ENCODE measurements around the gene ITPKC. TPM values are rescaled to one million over a fixed set of nuclear protein-coding genes. Genes with fewer than 3 reads are reported as not detected.

Gene ITPKC
- total and polyA plus RNA-seq, 9 of the 15 experiments (the other 6 are each of a cell fraction or from before 2014, with no cell fraction given): 0.08 to 9.3 (median 5.8) TPM

DNA sequence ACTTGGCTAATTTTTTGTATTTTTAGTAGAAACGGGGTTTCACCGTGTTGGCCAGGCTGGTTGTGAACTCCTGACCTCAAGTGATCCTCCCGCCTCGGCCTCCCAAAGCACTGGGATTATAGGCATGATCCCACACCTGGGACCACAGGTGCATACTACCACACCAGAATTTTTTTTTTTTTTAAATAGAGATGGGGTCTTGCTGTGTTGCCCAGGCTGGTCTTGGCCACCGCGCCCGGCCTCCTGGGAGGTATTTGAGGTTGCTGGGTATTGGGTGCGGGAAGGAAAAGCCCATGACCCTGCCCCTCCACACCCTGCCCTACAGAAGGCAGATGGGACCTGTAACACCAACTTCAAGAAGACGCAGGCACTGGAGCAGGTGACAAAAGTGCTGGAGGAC, 19.7 kb downstream of the ITPKC start:
- intact Hi-C loops (cut with micrococcal nuclease): no loop called here
- 0 out of 2 replicates have a peak, but pooled peaks cover 3% of the 10 kb centered on the region for H4K20me1 ChIP-seq (replicated peaks; ENCODE audit: control insufficient read depth, insufficient read depth, low read length)
- no TSS peak for BruUV-seq (replicated peaks)
- in situ Hi-C loops (cut with MboI): no loop called here
- H3K9me1 ChIP-seq (ENCODE audit: control insufficient read depth, insufficient read depth, low read length): no peaks in the 10 kb centered on the region
- ATAC-seq (no peak), DNase-seq (ENCODE audit: extremely low read depth in 1 of 4, low spot score in 3 of 4) (no peak), FAIRE-seq (no peak)
- TF ChIP-seq U2AF1 (optimal IDR thresholded peaks at IDR 0.05; ENCODE audit: low read depth, low read length): no peak
- peak; percentile 29 for TF ChIP-seq ZNF121 (CRISPR knock-in tag; conservative IDR thresholded peaks at IDR 0.05)
- TF ChIP-seq CHD4 (IDR thresholded peaks at IDR 0.05; ENCODE audit: insufficient read depth, insufficient replicate concordance, low read depth, low read length, poor library complexity, severe bottlenecking): no peak
- TF ChIP-seq MAFG (tag; conservative IDR thresholded peaks at IDR 0.05): no peak
- TF ChIP-seq ZFX (CRISPR knock-in tag; IDR thresholded peaks at IDR 0.05): no peak
- TF ChIP-seq SRSF3 (IDR thresholded peaks at IDR 0.05; ENCODE audit: insufficient read depth, low read length): no peak
- no peak for TF ChIP-seq THRAP3 (IDR thresholded peaks at IDR 0.05; ENCODE audit: borderline replicate concordance)
- no peaks in the 10 kb centered on the region for H3K9me3 ChIP-seq (replicated peaks; ENCODE audit: control insufficient read depth, insufficient read depth, low read depth, low read length)
- POLR2A ChIA-PET: interaction anchor here (1.2 to 2.0 kb wide), 2 partner anchors 13 to 14 kb away, joined by 4 to 11 read pairs; partner anchors contain the start of genes ACTMAP and SNRPA
- CTCF ChIA-PET (ENCODE audit: low intra/inter-chr PET ratio): no interaction called here
- 87% methylated on average over 9 of the region's 9 CpGs for WGBS (ENCODE audit: insufficient coverage, low coverage, missing lambda C conversion rate)
- no peak overlapping the region for H3K4me2 ChIP-seq (ENCODE audit: insufficient read depth, low read length)
- no peak overlapping the region for H2AFZ ChIP-seq (ENCODE audit: low read depth, low read length)
- H3K79me2 ChIP-seq (ENCODE audit: control insufficient read depth, insufficient read depth, low read length): no peaks in the 10 kb centered on the region
- H3K9ac ChIP-seq (ENCODE audit: insufficient read depth in 1 of 2, low read depth in 2 of 2, low read length in 2 of 2): peak overlapping the region in 1 of 2 experiments; percentile 27; a peak in 1 of 4 replicates
- H3K27ac ChIP-seq (ENCODE audit: extremely low read depth, low read depth, low read length): no peak overlapping the region
- H3K4me3 ChIP-seq: no peak overlapping the region
- H3K36me3 ChIP-seq (ENCODE audit: control insufficient read depth, insufficient read depth, low read length): peaks cover 70% of the 10 kb centered on the region
- H3K27me3 ChIP-seq (ENCODE audit: control insufficient read depth in 2 of 2, insufficient read depth in 2 of 2, low read length in 2 of 2): no peaks in the 10 kb centered on the region
- peaks cover 0 to 17% of the 10 kb centered on the region in 2 experiments; a peak in 3 of 5 replicates for H3K4me1 ChIP-seq (replicated peaks in 1 of 2; ENCODE audit: control insufficient read depth in 2 of 2, insufficient read depth in 2 of 2, low read length in 2 of 2)
